Measurements from ENCODE around the gene ARF1.

DNA sequence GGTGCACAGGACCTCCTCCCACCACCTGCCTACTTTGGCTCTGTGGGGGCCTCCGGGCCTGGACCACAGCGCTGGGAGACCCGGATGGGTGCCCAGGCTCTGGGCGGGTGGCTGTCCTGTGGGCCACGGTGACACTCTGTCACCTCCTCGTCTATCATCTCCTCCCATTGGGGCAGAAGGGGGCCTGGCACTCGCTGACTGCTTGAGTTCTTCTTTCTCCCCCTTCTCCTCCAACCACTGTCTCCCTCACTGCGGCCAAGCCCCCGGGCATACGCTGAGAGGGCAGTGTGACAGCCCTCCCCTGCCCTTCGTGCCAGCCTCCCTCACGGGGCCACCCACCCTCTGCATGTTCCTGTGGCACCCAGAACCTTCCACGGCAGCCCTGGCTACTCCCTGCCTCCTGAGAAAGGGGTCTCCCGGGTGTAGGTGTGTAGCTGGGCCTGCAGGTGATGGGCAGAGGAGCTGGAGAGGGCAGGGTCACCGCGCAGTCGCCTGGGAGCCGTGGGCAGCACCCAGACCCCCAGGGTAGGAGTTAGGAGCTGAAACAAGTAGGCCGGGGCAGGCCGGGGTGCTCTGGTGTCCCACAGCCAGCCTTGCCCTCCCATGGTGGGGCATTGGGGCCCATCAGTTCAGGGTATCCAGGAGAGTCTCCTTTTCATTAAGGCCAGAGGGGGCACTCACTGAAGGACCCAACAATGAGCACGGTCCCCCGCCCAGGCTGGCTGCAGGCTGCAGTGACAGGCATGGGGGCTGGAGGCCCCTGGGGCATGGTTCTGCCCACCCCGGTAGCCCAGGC, 9.2 kb upstream of the ARF1 start:
- no peak for TF ChIP-seq POLR2A (IDR thresholded peaks at IDR 0.05)
- TF ChIP-seq, protein P1, sequence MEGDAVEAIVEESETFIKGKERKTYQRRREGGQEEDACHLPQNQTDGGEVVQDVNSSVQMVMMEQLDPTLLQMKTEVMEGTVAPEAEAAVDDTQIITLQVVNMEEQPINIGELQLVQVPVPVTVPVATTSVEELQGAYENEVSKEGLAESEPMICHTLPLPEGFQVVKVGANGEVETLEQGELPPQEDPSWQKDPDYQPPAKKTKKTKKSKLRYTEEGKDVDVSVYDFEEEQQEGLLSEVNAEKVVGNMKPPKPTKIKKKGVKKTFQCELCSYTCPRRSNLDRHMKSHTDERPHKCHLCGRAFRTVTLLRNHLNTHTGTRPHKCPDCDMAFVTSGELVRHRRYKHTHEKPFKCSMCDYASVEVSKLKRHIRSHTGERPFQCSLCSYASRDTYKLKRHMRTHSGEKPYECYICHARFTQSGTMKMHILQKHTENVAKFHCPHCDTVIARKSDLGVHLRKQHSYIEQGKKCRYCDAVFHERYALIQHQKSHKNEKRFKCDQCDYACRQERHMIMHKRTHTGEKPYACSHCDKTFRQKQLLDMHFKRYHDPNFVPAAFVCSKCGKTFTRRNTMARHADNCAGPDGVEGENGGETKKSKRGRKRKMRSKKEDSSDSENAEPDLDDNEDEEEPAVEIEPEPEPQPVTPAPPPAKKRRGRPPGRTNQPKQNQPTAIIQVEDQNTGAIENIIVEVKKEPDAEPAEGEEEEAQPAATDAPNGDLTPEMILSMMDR (IDR thresholded peaks at IDR 0.05) = no peak
